Spleen (tissue), 11 donors: ENCODE results near the gene FBLN5. TPM values are rescaled to one million over a fixed set of nuclear protein-coding genes. Genes with fewer than 3 reads are reported as not detected.

Experiments used
- DNase-seq: peaks from one replicate; pipeline ENCODE4 v3.0.0-alpha.2; 2020
- H3K27ac ChIP-seq, 8 donors: fragments of 200-600 bp; sonication (generic) in 7 of 8; 1 replicate in 4 of 8; 2 replicates in 4 of 8; pipeline versions ENCODE4 v1.5.0 to v1.8.0; 2016 to 2021; ENCODE audit warnings: inconsistent platforms in 4 of 8, mild to moderate bottlenecking in 4 of 8, moderate library complexity in 1 of 8
- H3K27me3 ChIP-seq, 7 donors: fragments of 200-600 bp; sonication (generic) in 6 of 7; replicated peaks in 1 of 7; 1 replicate in 4 of 7; 2 replicates in 3 of 7; pipeline versions ENCODE4 v1.5.0 to v1.8.0; 2016 to 2021; ENCODE audit warnings: inconsistent platforms in 3 of 7, mild to moderate bottlenecking in 1 of 7
- H3K36me3 ChIP-seq, 6 donors: fragments of 200-600 bp; sonication (generic) in 5 of 6; 1 replicate in 4 of 6; 2 replicates in 2 of 6; pipeline versions ENCODE4 v1.5.0 to v1.8.0; 2016 to 2021; ENCODE audit warnings: inconsistent platforms in 2 of 6
- H3K4me1 ChIP-seq, 6 donors: fragments of 200-600 bp; sonication (generic) in 5 of 6; 1 replicate in 3 of 6; 2 replicates in 3 of 6; pipeline versions ENCODE4 v1.5.0 to v1.8.0; 2016 to 2021; ENCODE audit warnings: inconsistent platforms in 3 of 6
- H3K4me3 ChIP-seq, 8 donors: fragments of 200-600 bp; sonication (generic) in 7 of 8; 1 replicate in 4 of 8; 2 replicates in 4 of 8; pipeline versions ENCODE4 v1.5.0 to v1.8.0; 2016 to 2021; ENCODE audit warnings: inconsistent platforms in 4 of 8, mild to moderate bottlenecking in 4 of 8, moderate library complexity in 2 of 8
- H3K9me3 ChIP-seq, 8 donors: fragments of 200-600 bp; sonication (generic) in 7 of 8; 1 replicate in 4 of 8; 2 replicates in 4 of 8; pipeline versions ENCODE4 v1.5.0 to v1.8.0; 2016 to 2021; ENCODE audit warnings: inconsistent platforms in 4 of 8
- CTCF ChIP-seq, 11 experiments: fragments of 200-600 bp in 7 of 11; fragments of 450-650 bp in 4 of 11; sonication (generic) in 4 of 11; IDR thresholded peaks in 8 of 11; conservative IDR thresholded peaks in 3 of 11; 1 replicate in 7 of 11; 2 replicates in 4 of 11; pipeline versions ENCODE4 v1.4.0 to v1.8.0; 2016 to 2021; ENCODE audit warnings: antibody characterized with exemption in 11 of 11, inconsistent platforms in 4 of 11, mild to moderate bottlenecking in 1 of 11
- POLR2A ChIP-seq, 3 donors: fragments of 450-650 bp; IDR thresholded peaks; one replicate each; pipeline ENCODE4 v1.5.1; 2017; ENCODE audit warnings: antibody characterized with exemption in 3 of 3, mild to moderate bottlenecking in 1 of 3
- POLR2AphosphoS5 ChIP-seq, 3 donors: sonication (generic); formaldehyde crosslinking; IDR thresholded peaks; one replicate each; pipeline ENCODE4 v1.5.1; 2017; ENCODE audit warnings: antibody characterized with exemption in 3 of 3
- WGBS, 5 donors: extraction: QIAGEN DNeasy Blood & Tissue Kit in 3 of 5; methylation state at CpG; one replicate each; pipeline versions ENCODE4 v1.1.5 to v1.1.7; 2013 to 2018; 5-methylcytosine and 5-hydroxymethylcytosine counted together
- intact Hi-C: fragments of 100-400 bp; cut with DNase I; formaldehyde crosslinking; loops from one replicate; pipeline ENCODE4 v1.15.0; 2023; ENCODE audit warnings: low total_unique reads
- polyA plus RNA-seq, 3 donors: library from polyadenylated mRNA; stranded (reverse); fragments of 200-250 nt; gene quantifications; one replicate each; pipeline ENCODE4 v1.2.1, GENCODE V29; 2013
- total RNA-seq, 7 donors: library from RNA; depleted of rRNA in 3 of 7; stranded (reverse); fragments of >200 nt in 3 of 7; fragmentation: NEBNext Ultra II Directional in 4 of 7; extraction: Animal tissue kit (Norgen Biotek cat#: 25700) in 4 of 7; gene quantifications; one replicate each; pipeline versions ENCODE4 v1.1.0 to v1.2.1, GENCODE V29; 2016 to 2021
- donor health status: healthy with polysubstance abuse.
- donor health status: DM: no; HTN: no; CAD: no; lungs with moderate emphysema.
- donor health status: DM: no; HTN: no; CAD: no.
- donor health status: Bipolar disorder and iron deficiency.
- donor health status: healthy.
- donor health status: DM: no; HTN: no; CAD: no.
- donor health status: DM: yes; HTN: yes; CAD: no.

Gene FBLN5
- total and polyA plus RNA-seq, 10 donors: 26.4 to 396 (median 102) TPM

GRCh38 chr14:91870890-91871289 lies 76.6 kb downstream of the FBLN5 start:
- intact Hi-C loops: no loop called here
- DNase-seq: no peak
- no peaks in the 10 kb centered on the region for H3K27me3 ChIP-seq
- no peak overlapping the region for H3K4me3 ChIP-seq
- no peak for TF ChIP-seq POLR2A (IDR thresholded peaks at IDR 0.05)
- TF ChIP-seq POLR2AphosphoS5 (IDR thresholded peaks at IDR 0.05): no peak
- no peak for TF ChIP-seq CTCF (IDR thresholded peaks at IDR 0.05 in 8 of 11, conservative IDR thresholded peaks at IDR 0.05 in 3 of 11)
- peaks cover 0 to 7% (median 0%) of the 10 kb centered on the region in 8 donors for H3K9me3 ChIP-seq
- peaks cover 17 to 88% (median 70%) of the 10 kb centered on the region in 6 donors for H3K4me1 ChIP-seq
- peak overlapping the region in 7 of 8 donors; percentile 4 to 87 (median 79) for H3K27ac ChIP-seq
- 46 to 81% (median 68%) methylated on average over 2 of the region's 2 CpGs for WGBS, 5 donors
- H3K36me3 ChIP-seq: peaks cover 0 to 62% (median 0%) of the 10 kb centered on the region in 6 donors

GRCh38 chr14:91870001-91870400 lies 77.5 kb downstream of the FBLN5 start:
- no peak for DNase-seq
- Histone ChIP-seq H3K9me3 (peaks cover 0 to 7% (median 0%) of the 10 kb centered on the region in 8 donors), H3K4me3 (peak overlapping the region in 1 of 8 donors; percentile 30), H3K4me1 (peaks cover 17 to 82% (median 68%) of the 10 kb centered on the region in 6 donors), H3K27me3 (no peaks in the 10 kb centered on the region), H3K27ac (peak overlapping the region; percentile 45 to 87 (median 72)), H3K36me3 (peaks cover 0 to 53% (median 0%) of the 10 kb centered on the region in 6 donors)
- TF ChIP-seq POLR2AphosphoS5 (IDR thresholded peaks at IDR 0.05): peak in 2 of 3 donors; percentile 50 to 81
- no peak for TF ChIP-seq CTCF (IDR thresholded peaks at IDR 0.05 in 8 of 11, conservative IDR thresholded peaks at IDR 0.05 in 3 of 11)
- intact Hi-C loops: no loop called here
- 44 to 53% (median 45%) methylated on average over 16 of the region's 16 CpGs for WGBS, 5 donors

DNA sequence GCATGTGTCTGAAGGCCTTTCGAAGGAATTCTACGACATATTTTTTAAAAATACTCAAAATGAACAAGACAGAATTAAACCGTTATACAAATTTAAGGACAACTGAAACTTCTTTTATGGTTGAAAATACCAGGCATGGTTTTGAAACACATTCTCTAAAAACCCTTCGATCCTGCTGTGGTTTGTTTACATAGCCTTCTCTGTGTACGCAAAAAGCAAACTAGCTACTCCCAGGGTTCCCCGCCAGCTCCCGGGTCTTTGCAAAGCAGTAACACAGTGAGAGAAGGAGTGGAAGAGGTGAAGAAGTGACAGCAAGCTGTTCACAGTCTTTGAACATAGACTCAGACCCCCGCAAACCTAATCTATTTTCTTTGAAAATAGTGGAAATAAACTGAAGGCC lies 77.9 kb downstream of the FBLN5 start:
- Histone ChIP-seq H3K4me1 (peaks cover 17 to 78% (median 67%) of the 10 kb centered on the region in 6 donors), H3K4me3 (peak overlapping the region in 1 of 8 donors; percentile 30), H3K27me3 (no peaks in the 10 kb centered on the region), H3K27ac (peak overlapping the region; percentile 15 to 87 (median 72)), H3K36me3 (peaks cover 0 to 51% (median 0%) of the 10 kb centered on the region in 6 donors), H3K9me3 (peaks cover 0 to 7% (median 0%) of the 10 kb centered on the region in 8 donors)
- no peak for DNase-seq
- TF ChIP-seq CTCF (IDR thresholded peaks at IDR 0.05 in 8 of 11, conservative IDR thresholded peaks at IDR 0.05 in 3 of 11) (no peak), POLR2A (IDR thresholded peaks at IDR 0.05) (no peak), POLR2AphosphoS5 (IDR thresholded peaks at IDR 0.05) (no peak)
- intact Hi-C loops: no loop called here
- WGBS, 5 donors: 80 to 87% (median 81%) methylated on average over 8 of the region's 8 CpGs

DNA sequence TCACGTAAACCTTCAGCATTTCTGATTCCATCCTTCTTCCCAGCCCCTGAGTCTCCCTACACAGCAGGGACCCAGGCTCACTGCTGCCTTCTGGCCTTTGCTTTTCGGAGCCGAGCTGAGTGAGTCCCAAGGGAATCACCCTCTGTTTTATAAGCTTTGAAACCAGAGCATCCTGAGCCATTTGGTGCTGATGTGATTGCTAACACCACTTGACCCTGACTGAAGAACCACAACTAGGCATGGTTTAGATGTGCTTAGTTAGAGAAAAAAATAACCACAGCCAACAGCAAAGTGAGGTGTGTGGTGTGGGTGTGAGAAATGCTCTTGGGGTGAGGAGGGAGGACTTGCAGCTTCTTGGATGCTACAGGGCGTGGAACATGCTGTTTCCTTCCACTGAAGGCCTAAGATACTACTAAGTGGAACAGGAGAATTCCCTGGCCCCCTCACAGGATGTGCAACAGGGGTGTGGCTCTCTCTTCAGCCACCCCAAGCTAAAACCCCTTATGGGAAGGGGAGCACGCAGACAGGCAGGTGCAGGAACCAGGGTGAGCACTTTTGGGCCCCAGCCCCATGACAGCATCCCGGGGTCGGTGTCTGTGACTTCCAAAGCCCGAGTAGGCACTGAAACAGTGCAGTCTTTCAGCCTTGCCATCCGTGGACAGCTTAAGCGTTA lies 80.0 kb downstream of the FBLN5 start, which contains the start of gene TC2N:
TSS of gene TC2N (minus strand) at position 221 of the 673 bp plus-strand sequence. CDS start 53,767 bp downstream, outside the sequence.
- Histone ChIP-seq H3K27ac (peak within 1 kb of the TSS in 7 of 8 donors; percentile 36 to 87 (median 75)), H3K36me3 (peaks cover 0 to 38% (median 0%) of the 10 kb centered on the region in 6 donors), H3K27me3 (no peaks in the 10 kb centered on the region), H3K4me3 (peak within 1 kb of the TSS; percentile 24 to 69 (median 36)), H3K4me1 (peaks cover 14 to 76% (median 53%) of the 10 kb centered on the region in 6 donors), H3K9me3 (peaks cover 0 to 7% (median 0%) of the 10 kb centered on the region in 8 donors)
- no peak for DNase-seq
- TF ChIP-seq POLR2A (IDR thresholded peaks at IDR 0.05) (no peak), POLR2AphosphoS5 (IDR thresholded peaks at IDR 0.05) (peak in 2 of 3 donors; percentile 21 to 76), CTCF (IDR thresholded peaks at IDR 0.05 in 8 of 11, conservative IDR thresholded peaks at IDR 0.05 in 3 of 11) (no peak)
- WGBS, 5 donors: 57 to 76% (median 67%) methylated on average over 10 of the region's 10 CpGs
- intact Hi-C loops: no loop called here
